GM15510 (cell line): ENCODE results near the gene TMIGD2.

Source experiments
- POLR2A ChIP-seq: IDR thresholded peaks from 3 replicates; pipeline ENCODE4 v1.6.1; 2011; ENCODE audit warnings: borderline replicate concordance; ENCODE audit not compliant: insufficient read length; ENCODE audit errors: extremely low read depth

The TMIGD2 gene

GRCh38 chr19:4328243-4328990 is 26.2 kb upstream of the TMIGD2 start:
- TF ChIP-seq POLR2A: peak; percentile 89

GRCh38 chr19:4327877-4328242 is 25.7 kb upstream of the TMIGD2 start:
- TF ChIP-seq POLR2A: no peak

GRCh38 chr19:4327252-4327876 is 25.2 kb upstream of the TMIGD2 start:
- no peak for TF ChIP-seq POLR2A

GRCh38 chr19:4326837-4327251 is 24.7 kb upstream of the TMIGD2 start:
- no peak for TF ChIP-seq POLR2A

- no peak for TF ChIP-seq POLR2A
Observed at GRCh38 chr19:4326215-4326836, 24.1 kb upstream of the TMIGD2 start.

GRCh38 chr19:4324228-4324627 is 22.0 kb upstream of the TMIGD2 start:
- TF ChIP-seq POLR2A: no peak

GRCh38 chr19:4323692-4324091 is 21.5 kb upstream of the TMIGD2 start:
- no peak for TF ChIP-seq POLR2A

- no peak for TF ChIP-seq POLR2A
Observed at GRCh38 chr19:4322942-4323665, 20.9 kb upstream of the TMIGD2 start.

GRCh38 chr19:4320419-4320818 is 18.2 kb upstream of the TMIGD2 start:
- TF ChIP-seq POLR2A: no peak

- no peak for TF ChIP-seq POLR2A
Observed at GRCh38 chr19:4319067-4319718, 17.0 kb upstream of the TMIGD2 start.

GRCh38 chr19:4318460-4318859 is 16.3 kb upstream of the TMIGD2 start:
- no peak for TF ChIP-seq POLR2A

GRCh38 chr19:4316956-4317355 is 14.8 kb upstream of the TMIGD2 start:
- TF ChIP-seq POLR2A: no peak

- TF ChIP-seq POLR2A: no peak
Observed at GRCh38 chr19:4313847-4314490, 11.8 kb upstream of the TMIGD2 start.
